Neural progenitor cell (in vitro differentiated cells): ENCODE results near the gene PIK3R6.

Source experiments
- CTCF ChIP-seq: fragments of 200-600 bp; sonication (generic); IDR thresholded peaks from 2 replicates; pipeline ENCODE4 v1.5.1; 2017; ENCODE audit warnings: antibody characterized with exemption, mild to moderate bottlenecking
- EZH2 ChIP-seq: fragments of 200-600 bp; sonication (generic); IDR thresholded peaks from 2 replicates; pipeline ENCODE4 v1.6.1; 2017; ENCODE audit warnings: antibody characterized with exemption, mild to moderate bottlenecking, moderate library complexity

GRCh38 chr17:8881606-8882005, 14.1 kb upstream of the PIK3R6 start:
- TF ChIP-seq CTCF: no peak
- TF ChIP-seq EZH2: no peak
